OCI-LY7 (cell line): ENCODE results near the gene IFNGR2. TPM values are rescaled to one million over a fixed set of nuclear protein-coding genes. Genes with fewer than 3 reads are reported as not detected.
A peak's percentile ranks its signal among the peaks of the same experiment; 100 is the strongest.

Experiments
- BruUV-seq: library from RNA; stranded (reverse); fragments of 400-500 nt; replicated peaks from 2 replicates; lab custom pipeline; 2021; lab: Mats Ljungman, UMichigan
- CTCF ChIA-PET: fragments of 300-600 bp; sonication (Branson Sonifier 250); formaldehyde crosslinking; loops from one replicate; lab custom pipeline; 2022; ENCODE audit warnings: antibody characterized with exemption; ENCODE audit not compliant: unreplicated experiment; lab: Charles Lee
- POLR2A ChIA-PET: fragments of 300-600 bp; sonication (Branson Sonifier 250); formaldehyde crosslinking; loops from one replicate; lab custom pipeline; 2022; ENCODE audit warnings: antibody characterized with exemption; lab: Charles Lee
- DNase-seq: peaks from one replicate; pipeline ENCODE4 v3.0.0-alpha.2; 2015; ENCODE audit warnings: low spot score
- H2AFZ ChIP-seq: fragments of 200-600 bp; sonication (generic), shearing (Covaris generic); 2 replicates; pipeline ENCODE4 v1.6.1; 2014; ENCODE audit warnings: mild to moderate bottlenecking, antibody characterized with exemption, low read length, moderate library complexity
- H3K27ac ChIP-seq: fragments of 200-600 bp; sonication (generic); 2 replicates; pipeline ENCODE4 v1.5.1; 2014; ENCODE audit warnings: mixed run types, low read depth, mild to moderate bottlenecking, moderate library complexity, low read length, inconsistent platforms; ENCODE audit not compliant: poor library complexity, severe bottlenecking
- H3K36me3 ChIP-seq: fragments of 200-600 bp; sonication (generic); 2 replicates; pipeline ENCODE4 v1.6.1; 2014; ENCODE audit warnings: mild to moderate bottlenecking, antibody characterized with exemption, low read length, moderate library complexity, mixed read lengths; ENCODE audit not compliant: insufficient read depth
- H3K4me1 ChIP-seq: fragments of 200-600 bp; sonication (generic); 2 replicates; pipeline ENCODE4 v1.5.1; 2014; ENCODE audit warnings: mild to moderate bottlenecking, low read length; ENCODE audit not compliant: insufficient read depth, poor library complexity, severe bottlenecking
- H3K4me2 ChIP-seq: fragments of 200-600 bp; sonication (generic); 2 replicates; pipeline ENCODE4 v1.6.1; 2014; ENCODE audit warnings: mild to moderate bottlenecking, low read length
- H3K4me3 ChIP-seq: fragments of 200-600 bp; sonication (generic); 2 replicates; pipeline ENCODE4 v1.5.1; 2014; ENCODE audit warnings: mild to moderate bottlenecking, low read depth, low read length; ENCODE audit not compliant: poor library complexity, severe bottlenecking
- H3K79me2 ChIP-seq: fragments of 200-600 bp; sonication (generic); 2 replicates; pipeline ENCODE4 v1.6.1; 2016; ENCODE audit warnings: low read depth, mild to moderate bottlenecking, low read length, moderate library complexity, mixed read lengths; ENCODE audit not compliant: insufficient read depth
- H3K9me2 ChIP-seq: fragments of 200-600 bp; sonication (generic); 2 replicates; pipeline ENCODE4 v1.6.1; 2016; ENCODE audit warnings: mild to moderate bottlenecking, low read length, mixed read lengths; ENCODE audit not compliant: insufficient read depth
- H3K9me3 ChIP-seq: fragments of 200-600 bp; sonication (generic); 2 replicates; pipeline ENCODE4 v1.6.1; 2014; ENCODE audit warnings: mild to moderate bottlenecking, mixed run types, low read length, mixed read lengths
- H4K20me1 ChIP-seq: fragments of 200-600 bp; sonication (generic); 2 replicates; pipeline ENCODE4 v1.6.1; 2014; ENCODE audit warnings: mild to moderate bottlenecking, antibody characterized with exemption, low read length, moderate library complexity, mixed read lengths; ENCODE audit not compliant: insufficient read depth
- CTCF ChIP-seq: fragments of 200-600 bp; sonication (generic); conservative IDR thresholded peaks from 2 replicates; pipeline ENCODE4 v1.5.1; 2014; ENCODE audit warnings: mild to moderate bottlenecking, antibody characterized with exemption, low read length, moderate library complexity, mixed read lengths
- EZH2phosphoT487 ChIP-seq: fragments of 200-600 bp; sonication (generic); IDR thresholded peaks from 2 replicates; pipeline ENCODE4 v1.6.1; 2018; ENCODE audit warnings: low read depth, borderline replicate concordance, mild to moderate bottlenecking, mixed run types, antibody characterized with exemption, low read length, moderate library complexity, mixed read lengths
- intact Hi-C: fragments of 100-400 bp; cut with micrococcal nuclease; formaldehyde crosslinking; loops from one replicate; pipeline ENCODE4 v1.10.0; 2022; ENCODE audit not compliant: unreplicated experiment
- total RNA-seq, 2 experiments: library from RNA; depleted of rRNA in 1 of 2; stranded (reverse); fragments of >200 nt in 1 of 2; shearing (Covaris generic) in 1 of 2; gene quantifications; 2 replicates each; pipeline ENCODE4 v1.2.3, GENCODE V29; 2014 to 2022

The IFNGR2 gene
- total RNA-seq, 2 experiments from 2014 or later: 70.2 to 86.9 TPM

DNA sequence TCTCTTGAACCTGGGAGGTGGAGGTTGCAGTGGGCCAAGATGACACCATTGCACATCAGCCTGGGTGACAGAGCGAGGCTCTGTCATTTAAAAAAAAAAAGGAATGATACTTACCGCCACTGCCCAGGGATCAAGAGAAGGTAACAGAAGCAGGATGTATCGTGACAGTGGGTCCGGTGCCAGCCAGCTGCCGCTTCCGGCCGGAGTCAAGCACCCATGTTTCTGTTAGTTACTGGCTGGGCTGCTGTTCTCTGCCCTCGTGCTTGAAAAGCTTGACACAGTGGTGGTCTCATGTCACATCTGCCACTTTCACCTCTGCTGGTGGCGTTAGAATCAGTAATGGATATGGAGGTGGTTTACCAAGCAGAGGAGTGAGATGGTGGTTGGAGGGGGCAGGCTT lies 21.0 kb downstream of the IFNGR2 start:
- no TSS peak for BruUV-seq
- peaks cover 98% of the 10 kb centered on the region for H3K36me3 ChIP-seq
- no peak overlapping the region for H3K4me3 ChIP-seq
- H3K9me3 ChIP-seq: no peaks in the 10 kb centered on the region
- TF ChIP-seq EZH2phosphoT487 (no peak), CTCF (no peak)
- intact Hi-C loops: no loop called here
- H3K4me2 ChIP-seq: no peak overlapping the region
- CTCF ChIA-PET: no interaction called here
- POLR2A ChIA-PET: interaction anchor here (0.6 kb wide), 1 partner anchor 221 kb away, joined by 3 read pairs; no protein-coding TSS in a partner anchor
- H3K79me2 ChIP-seq: peaks cover 10% of the 10 kb centered on the region; the same call in 1 of the 2 replicates
- no peak for DNase-seq
- no peaks in the 10 kb centered on the region for H4K20me1 ChIP-seq
- H3K9me2 ChIP-seq: no peaks in the 10 kb centered on the region
- H3K27ac ChIP-seq: no peak overlapping the region
- no peaks in the 10 kb centered on the region for H3K4me1 ChIP-seq
- no peak overlapping the region for H2AFZ ChIP-seq

DNA sequence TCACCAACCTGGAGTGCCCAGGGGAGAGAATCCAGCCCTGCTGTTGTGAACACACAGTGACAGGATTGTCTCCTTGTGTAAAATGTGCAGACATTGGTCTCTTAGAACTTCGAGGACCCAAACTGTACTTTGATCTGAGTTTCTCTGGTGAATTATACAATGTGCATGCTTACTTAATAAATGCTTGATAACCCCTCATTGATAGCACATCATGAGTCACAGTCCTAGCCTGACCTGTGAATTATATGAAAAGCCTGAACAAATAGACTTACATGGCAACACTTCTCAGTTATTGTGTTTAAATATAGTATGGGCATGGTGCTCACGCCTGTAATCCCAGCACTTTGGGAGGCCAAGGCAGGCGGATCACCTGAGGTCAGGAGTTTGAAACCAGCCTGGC lies 22.6 kb downstream of the IFNGR2 start:
- Histone ChIP-seq H4K20me1 (no peaks in the 10 kb centered on the region), H3K36me3 (peaks cover 98% of the 10 kb centered on the region), H3K9me3 (no peaks in the 10 kb centered on the region), H3K4me3 (no peak overlapping the region), H3K4me1 (no peaks in the 10 kb centered on the region), H3K4me2 (no peak overlapping the region), H3K79me2 (no peaks in the 10 kb centered on the region), H3K9me2 (no peaks in the 10 kb centered on the region), H3K27ac (no peak overlapping the region), H2AFZ (no peak overlapping the region)
- no peak for TF ChIP-seq CTCF
- no peak for TF ChIP-seq EZH2phosphoT487
- POLR2A ChIA-PET: no interaction called here
- CTCF ChIA-PET: no interaction called here
- BruUV-seq: no TSS peak
- DNase-seq: no peak
- intact Hi-C loops: no loop called here

DNA sequence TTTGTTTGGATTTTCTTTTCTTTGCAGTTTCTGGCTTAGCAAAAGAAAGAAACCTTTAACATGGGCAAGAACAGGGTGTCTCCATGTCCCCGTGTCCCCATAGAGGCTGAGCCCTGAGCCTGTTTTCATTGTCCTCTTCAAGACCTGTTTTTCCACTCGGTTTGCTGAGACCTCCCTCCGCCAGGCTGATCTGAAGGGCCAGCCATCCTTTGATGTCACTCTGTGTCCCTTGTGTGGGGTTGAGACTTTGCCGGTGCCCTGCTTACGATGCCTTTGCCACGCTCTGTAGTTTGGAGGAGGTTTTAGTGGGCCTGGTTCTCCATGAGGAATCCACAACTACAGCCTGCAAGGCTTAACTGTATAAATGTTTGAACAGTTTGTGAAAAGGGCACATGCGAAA lies 23.8 kb downstream of the IFNGR2 start:
- no peak overlapping the region for H3K4me2 ChIP-seq
- intact Hi-C loops: no loop called here
- no peak overlapping the region for H3K27ac ChIP-seq
- no peaks in the 10 kb centered on the region for H3K9me3 ChIP-seq
- H2AFZ ChIP-seq: no peak overlapping the region
- H4K20me1 ChIP-seq: no peaks in the 10 kb centered on the region
- no peaks in the 10 kb centered on the region for H3K79me2 ChIP-seq
- ChIA-PET POLR2A (interaction anchor here (0.6 to 1.0 kb wide), 4 partner anchors 20 to 460 kb away, joined by 3 to 6 read pairs (median 4); no protein-coding TSS in a partner anchor), CTCF (no interaction called here)
- TSS peak; percentile 36 for BruUV-seq
- no peak overlapping the region for H3K4me3 ChIP-seq
- H3K36me3 ChIP-seq: peaks cover 99% of the 10 kb centered on the region
- no peak for DNase-seq
- no peak for TF ChIP-seq EZH2phosphoT487
- no peaks in the 10 kb centered on the region for H3K4me1 ChIP-seq
- H3K9me2 ChIP-seq: no peaks in the 10 kb centered on the region
